OCI-LY3 (cell line): Measurements from ENCODE around the gene PLA2G6.

Experiments used
- H2AFZ ChIP-seq: fragments of 200-600, 300-600 bp; shearing (Covaris generic); 2 replicates; pipeline ENCODE4 v1.6.0; 2014; ENCODE audit warnings: antibody characterized with exemption, low read depth, low read length
- H3K27ac ChIP-seq: fragments of 200-600, 300-600 bp; sonication (generic); 2 replicates; pipeline ENCODE4 v1.5.1; 2014; ENCODE audit warnings: mild to moderate bottlenecking, low read length, moderate library complexity, mixed read lengths
- H3K27me3 ChIP-seq: fragments of 200-600, 300-600 bp; sonication (generic); 2 replicates; pipeline ENCODE4 v1.6.1; 2014; ENCODE audit warnings: low read depth, low read length, mixed read lengths
- H3K36me3 ChIP-seq: fragments of 200-600, 300-600 bp; sonication (generic); replicated peaks from 2 replicates; pipeline ENCODE3; 2014; ENCODE audit warnings: low read depth, low read length, mixed read lengths
- H3K4me1 ChIP-seq: fragments of 300-600, 200-600 bp; sonication (generic); 2 replicates; pipeline ENCODE4 v1.6.1; 2014; ENCODE audit warnings: low read length, mixed read lengths
- H3K4me2 ChIP-seq: fragments of 200-600, 300-600 bp; sonication (generic); 2 replicates; pipeline ENCODE4 v1.6.1; 2014; ENCODE audit warnings: low read length, mixed read lengths
- H3K4me3 ChIP-seq: fragments of 300-600, 200-600 bp; sonication (generic); 2 replicates; pipeline ENCODE4 v1.5.1; 2014; ENCODE audit warnings: antibody characterized with exemption, mild to moderate bottlenecking, low read length, moderate library complexity
- H3K79me2 ChIP-seq: fragments of 300-600, 200-600 bp; shearing (Covaris generic); 2 replicates; pipeline ENCODE4 v1.6.1; 2014; ENCODE audit warnings: mild to moderate bottlenecking, low read length, mixed read lengths
- H3K9ac ChIP-seq: fragments of 300-600, 200-600 bp; shearing (Covaris generic); 2 replicates; pipeline ENCODE4 v1.6.0; 2014; ENCODE audit warnings: mild to moderate bottlenecking, low read length, moderate library complexity
- H3K9me3 ChIP-seq: fragments of 200-600, 300-600 bp; shearing (Covaris generic); 2 replicates; pipeline ENCODE4 v1.6.1; 2014; ENCODE audit warnings: low read length, mixed read lengths; ENCODE audit not compliant: insufficient read depth
- H4K20me1 ChIP-seq: fragments of 200-600, 300-600 bp; sonication (generic); 2 replicates; pipeline ENCODE4 v1.6.1; 2016; ENCODE audit warnings: low read length, mixed read lengths; ENCODE audit not compliant: insufficient read depth
- CTCF ChIP-seq: fragments of 200-600, 300-600 bp; sonication (generic); IDR thresholded peaks from 2 replicates; pipeline ENCODE4 v1.5.1; 2014; ENCODE audit warnings: antibody characterized with exemption, low read length, low read depth
- EZH2phosphoT487 ChIP-seq: fragments of 200-600 bp; shearing (Covaris generic); IDR thresholded peaks from 2 replicates; pipeline ENCODE4 v1.6.1; 2018; ENCODE audit warnings: antibody characterized with exemption, mixed run types, low read depth

The PLA2G6 gene

GRCh38 chr22:38114484-38115398, 66.9 kb downstream of the PLA2G6 start:
- no peak overlapping the region for H3K9ac ChIP-seq
- H3K9me3 ChIP-seq, result no peaks in the 10 kb centered on the region
- H3K27me3 ChIP-seq, result no peaks in the 10 kb centered on the region
- no peak overlapping the region for H3K4me2 ChIP-seq
- TF ChIP-seq CTCF (peak; percentile 95), EZH2phosphoT487 (no peak)
- H3K36me3 ChIP-seq, result no peaks in the 10 kb centered on the region
- no peaks in the 10 kb centered on the region for H4K20me1 ChIP-seq
- H2AFZ ChIP-seq, result no peak overlapping the region
- no peak overlapping the region for H3K4me3 ChIP-seq
- no peaks in the 10 kb centered on the region for H3K79me2 ChIP-seq
- H3K4me1 ChIP-seq, result no peaks in the 10 kb centered on the region
- H3K27ac ChIP-seq, result no peak overlapping the region

GRCh38 chr22:38112381-38112780, 69.2 kb downstream of the PLA2G6 start:
- Histone ChIP-seq H3K27me3 (no peaks in the 10 kb centered on the region), H3K4me3 (no peak overlapping the region), H3K9me3 (no peaks in the 10 kb centered on the region), H3K27ac (no peak overlapping the region), H3K36me3 (no peaks in the 10 kb centered on the region), H3K9ac (no peak overlapping the region), H2AFZ (no peak overlapping the region), H3K4me1 (no peaks in the 10 kb centered on the region), H3K4me2 (no peak overlapping the region), H3K79me2 (no peaks in the 10 kb centered on the region), H4K20me1 (no peaks in the 10 kb centered on the region)
- TF ChIP-seq CTCF (no peak), EZH2phosphoT487 (no peak)

- Histone ChIP-seq H3K27me3 (no peaks in the 10 kb centered on the region), H3K4me1 (no peaks in the 10 kb centered on the region), H3K79me2 (no peaks in the 10 kb centered on the region), H3K9ac (no peak overlapping the region), H2AFZ (no peak overlapping the region), H3K36me3 (no peaks in the 10 kb centered on the region), H3K27ac (no peak overlapping the region), H3K4me2 (no peak overlapping the region), H4K20me1 (no peaks in the 10 kb centered on the region), H3K9me3 (no peaks in the 10 kb centered on the region), H3K4me3 (no peak overlapping the region)
- TF ChIP-seq CTCF, result no peak
- TF ChIP-seq EZH2phosphoT487, result no peak
Measured at GRCh38 chr22:38111925-38112355, 69.7 kb downstream of the PLA2G6 start.

- TF ChIP-seq EZH2phosphoT487 (no peak), CTCF (no peak)
- H3K27ac ChIP-seq, result no peak overlapping the region
- no peak overlapping the region for H3K4me2 ChIP-seq
- no peak overlapping the region for H3K9ac ChIP-seq
- H3K4me1 ChIP-seq, result no peaks in the 10 kb centered on the region
- no peaks in the 10 kb centered on the region for H3K9me3 ChIP-seq
- no peaks in the 10 kb centered on the region for H3K27me3 ChIP-seq
- H3K79me2 ChIP-seq, result no peaks in the 10 kb centered on the region
- H2AFZ ChIP-seq, result no peak overlapping the region
- no peak overlapping the region for H3K4me3 ChIP-seq
- H3K36me3 ChIP-seq, result no peaks in the 10 kb centered on the region
- H4K20me1 ChIP-seq, result no peaks in the 10 kb centered on the region
Measured at GRCh38 chr22:38110863-38111852, 70.5 kb downstream of the PLA2G6 start.
